Measurements from ENCODE around the gene C11orf52.

Gene C11orf52

GRCh38 chr11:111939836-111940604 lies 21.3 kb downstream of the C11orf52 start:
- no peak for DNase-seq

- DNase-seq: no peak
Observed at GRCh38 chr11:111941963-111942362, 23.2 kb downstream of the C11orf52 start.

GRCh38 chr11:111942829-111943228 lies 24.1 kb downstream of the C11orf52 start:
- no peak for DNase-seq

- no peak for DNase-seq
Observed at GRCh38 chr11:111944139-111944538, 25.4 kb downstream of the C11orf52 start.

- DNase-seq: no peak
Observed at GRCh38 chr11:111944651-111945051, 25.9 kb downstream of the C11orf52 start.

- no peak for DNase-seq
Observed at GRCh38 chr11:111945198-111945597, 26.5 kb downstream of the C11orf52 start.

- DNase-seq: no peak
Observed at GRCh38 chr11:111946499-111946898, 27.8 kb downstream of the C11orf52 start.

GRCh38 chr11:111947143-111947542 lies 28.4 kb downstream of the C11orf52 start:
- DNase-seq: no peak

GRCh38 chr11:111949519-111950426 lies 31.1 kb downstream of the C11orf52 start:
- no peak for DNase-seq

GRCh38 chr11:111951565-111951964 lies 32.9 kb downstream of the C11orf52 start:
- no peak for DNase-seq

GRCh38 chr11:111954154-111954553 lies 35.4 kb downstream of the C11orf52 start:
- DNase-seq: no peak

GRCh38 chr11:111957663-111958444 lies 39.1 kb downstream of the C11orf52 start:
- no peak for DNase-seq

GRCh38 chr11:111960916-111961315 lies 42.2 kb downstream of the C11orf52 start:
- DNase-seq: no peak

GRCh38 chr11:111961389-111962300 lies 42.9 kb downstream of the C11orf52 start:
- DNase-seq: no peak

GRCh38 chr11:111963931-111964340 lies 45.2 kb downstream of the C11orf52 start:
- no peak for DNase-seq

- no peak for DNase-seq
Observed at GRCh38 chr11:111966678-111967077, 48.0 kb downstream of the C11orf52 start.

GRCh38 chr11:111967649-111968048 lies 48.9 kb downstream of the C11orf52 start:
- no peak for DNase-seq

- no peak for DNase-seq
Observed at GRCh38 chr11:111969344-111969743, 50.6 kb downstream of the C11orf52 start.

GRCh38 chr11:111974446-111974845 lies 55.7 kb downstream of the C11orf52 start:
- no peak for DNase-seq

- DNase-seq: no peak
Observed at GRCh38 chr11:111975076-111975806, 56.5 kb downstream of the C11orf52 start.

GRCh38 chr11:111976119-111976766 lies 57.5 kb downstream of the C11orf52 start:
- no peak for DNase-seq
